Measurements from ENCODE around the gene CACNA1S.

The CACNA1S gene

DNA sequence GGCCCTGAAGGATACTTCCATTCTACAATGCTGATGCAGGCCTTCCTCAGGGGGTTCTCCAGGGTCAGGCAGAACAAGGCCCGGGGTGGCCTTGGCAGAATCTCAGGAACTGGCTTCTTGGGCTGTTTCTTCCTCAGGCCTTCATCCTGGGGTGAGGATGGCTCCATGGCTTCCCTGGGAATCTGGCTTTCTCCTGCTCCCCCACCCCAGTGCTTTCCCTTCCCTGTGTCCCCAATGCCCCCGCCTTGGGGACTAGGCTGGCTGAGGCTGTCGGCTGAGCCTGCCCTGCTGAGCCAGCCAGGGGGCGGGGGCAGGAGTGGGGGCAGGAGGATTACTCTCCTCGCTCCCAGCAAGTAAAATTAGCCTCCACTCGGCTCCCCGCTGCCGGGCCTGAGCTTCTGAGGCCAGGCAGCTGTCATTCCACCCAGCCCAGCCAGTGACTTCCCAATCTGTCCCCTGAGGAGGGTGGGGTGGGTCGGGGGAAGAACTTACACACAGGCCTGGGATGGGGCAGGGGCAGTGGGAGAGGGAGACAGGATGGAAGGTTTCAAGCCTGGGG, at the start of gene CACNA1S:
Gene CACNA1S, minus strand, starts transcription at position 254 of the 559 bp plus-strand sequence. Its CDS starts 87 bp downstream, at position 167.
- no peak for DNase-seq (ENCODE audit: low read depth, low spot score)
- POLR2A ChIA-PET = no interaction called here
- CTCF ChIA-PET = interaction anchor here (1.2 to 8.2 kb wide), 5 partner anchors 12 to 141 kb away, joined by 3 to 102 read pairs (median 50); partner anchors contain the start of gene ASCL5
- H3K4me3 ChIP-seq (ENCODE audit: low read depth, low read length) = no peak within 1 kb of the TSS
- TF ChIP-seq CTCF (IDR thresholded peaks at IDR 0.05; ENCODE audit: insufficient read depth, low read length, missing control alignments) = no peak

GRCh38 chr1:201157949-201158348, 45.7 kb upstream of the CACNA1S start:
- no peak for TF ChIP-seq CTCF (IDR thresholded peaks at IDR 0.05; ENCODE audit: insufficient read depth, low read length, missing control alignments)
- CTCF ChIA-PET = interaction anchor here (0.7 to 2.6 kb wide), 5 partner anchors 8 to 65 kb away, joined by 3 to 9 read pairs (median 4); no protein-coding TSS in a partner anchor
- DNase-seq (ENCODE audit: low read depth, low spot score) = no peak
- POLR2A ChIA-PET = no interaction called here
- no peak overlapping the region for H3K4me3 ChIP-seq (ENCODE audit: low read depth, low read length)

DNA sequence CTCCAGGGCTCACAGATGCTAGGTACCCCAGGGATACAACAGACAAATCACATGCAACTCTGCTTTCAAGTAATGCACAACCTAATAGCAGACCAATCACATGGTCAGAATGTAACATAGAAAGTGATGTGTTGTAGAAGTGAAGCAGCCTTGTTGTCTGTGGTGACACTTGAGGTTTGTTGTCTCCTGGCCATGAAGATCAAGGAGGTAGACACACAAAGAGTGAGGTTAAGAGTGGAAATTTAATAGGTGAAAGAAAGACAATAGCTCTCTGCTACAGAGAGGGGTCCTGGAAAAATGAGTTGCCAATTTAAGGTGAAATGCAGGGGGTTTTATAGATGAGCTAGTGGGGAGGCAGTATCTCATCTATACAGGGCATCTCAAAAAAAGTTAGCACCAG, 44.6 kb upstream of the CACNA1S start:
- no peak for TF ChIP-seq CTCF (IDR thresholded peaks at IDR 0.05; ENCODE audit: insufficient read depth, low read length, missing control alignments)
- POLR2A ChIA-PET = no interaction called here
- H3K4me3 ChIP-seq (ENCODE audit: low read depth, low read length) = no peak overlapping the region
- DNase-seq (ENCODE audit: low read depth, low spot score) = no peak
- CTCF ChIA-PET = interaction anchor here (0.9 to 2.6 kb wide), 2 partner anchors 28 to 185 kb away, joined by 4 to 9 read pairs; no protein-coding TSS in a partner anchor

DNA sequence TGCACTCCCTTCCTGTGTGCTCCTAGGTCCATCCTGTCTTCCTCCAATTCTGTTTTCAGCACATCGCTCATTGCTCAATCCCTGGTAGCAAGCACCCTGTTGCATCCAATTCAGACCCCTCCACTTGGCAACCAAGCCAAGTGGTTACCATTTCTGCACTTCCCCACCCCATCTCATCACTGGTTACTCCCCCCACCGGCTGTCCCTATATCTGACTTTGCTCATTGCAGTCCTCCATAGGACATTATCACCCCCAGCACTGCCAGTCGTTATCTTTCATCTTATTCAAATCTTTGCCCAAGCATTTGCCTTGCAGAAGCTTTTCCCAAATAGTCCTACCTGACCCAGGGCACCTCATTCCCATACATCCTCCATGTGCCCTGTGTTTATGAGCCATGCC, 44.1 kb upstream of the CACNA1S start:
- no peak for DNase-seq (ENCODE audit: low read depth, low spot score)
- TF ChIP-seq CTCF (IDR thresholded peaks at IDR 0.05; ENCODE audit: insufficient read depth, low read length, missing control alignments) = no peak
- POLR2A ChIA-PET = no interaction called here
- CTCF ChIA-PET = interaction anchor here (0.9 to 7.1 kb wide), 4 partner anchors 11 to 184 kb away, joined by 4 to 68 read pairs (median 8); no protein-coding TSS in a partner anchor
- H3K4me3 ChIP-seq (ENCODE audit: low read depth, low read length) = no peak overlapping the region

DNA sequence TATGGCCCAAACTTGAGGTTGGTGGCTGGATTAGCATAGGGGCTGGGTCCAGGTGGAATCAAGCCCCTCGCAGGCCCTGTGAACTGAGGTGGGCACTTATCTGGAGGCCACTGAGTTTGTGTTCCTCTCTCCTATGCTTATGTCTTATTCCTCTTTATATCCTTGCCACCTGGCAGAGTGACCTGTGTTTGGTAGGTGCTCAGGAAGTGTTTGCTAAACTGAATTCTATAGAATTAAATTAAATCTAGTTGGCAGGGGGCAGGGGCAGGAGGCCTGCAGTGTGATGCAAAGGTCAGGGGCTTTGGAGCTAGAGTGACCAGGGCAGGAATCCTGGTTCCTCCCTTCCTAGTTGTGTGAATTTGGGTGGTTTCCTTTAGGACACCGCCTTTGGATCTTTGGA, 43.1 kb upstream of the CACNA1S start:
- H3K4me3 ChIP-seq (ENCODE audit: low read depth, low read length) = no peak overlapping the region
- ChIA-PET POLR2A (no interaction called here), CTCF (interaction anchor here (0.6 to 7.6 kb wide), 4 partner anchors 12 to 137 kb away, joined by 3 to 68 read pairs (median 36); no protein-coding TSS in a partner anchor)
- DNase-seq (ENCODE audit: low read depth, low spot score) = no peak
- TF ChIP-seq CTCF (IDR thresholded peaks at IDR 0.05; ENCODE audit: insufficient read depth, low read length, missing control alignments) = no peak

DNA sequence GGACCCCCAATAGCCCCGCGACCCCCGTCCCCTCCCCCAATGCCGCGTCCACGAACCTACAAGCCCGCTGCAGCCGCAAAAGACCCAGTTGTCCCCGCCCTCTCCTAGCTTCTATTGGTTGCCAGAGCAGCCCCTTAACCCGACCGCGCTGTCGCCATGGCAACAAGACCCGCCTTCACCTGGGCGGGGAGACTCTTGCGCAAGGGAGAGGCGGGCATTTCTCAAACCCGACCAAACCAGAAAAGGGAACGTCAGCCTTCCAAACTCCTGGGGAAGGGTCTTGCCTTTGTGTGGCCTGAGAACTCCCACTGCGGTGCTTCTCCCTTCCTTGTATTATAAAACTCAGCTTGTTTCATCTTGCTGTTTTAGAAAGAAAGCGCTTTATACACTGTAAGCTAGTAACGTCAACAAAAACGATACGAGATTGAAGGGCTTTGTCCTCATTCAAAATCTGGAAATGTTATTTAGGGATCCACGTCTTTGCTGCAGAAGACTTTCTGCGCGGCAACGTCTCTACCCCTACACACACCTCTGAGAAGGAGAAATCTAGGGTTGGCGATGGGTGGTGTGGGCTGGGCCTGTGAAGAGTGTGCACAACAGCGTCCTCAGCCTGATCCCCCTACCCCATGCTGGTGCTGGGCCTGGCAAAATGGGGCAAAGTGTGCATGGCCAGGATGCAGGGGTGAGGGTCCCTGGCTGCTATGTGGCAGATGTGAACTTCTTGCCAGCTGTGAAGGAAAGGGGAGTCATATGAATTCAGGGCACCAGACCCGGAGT, 42.4 kb upstream of the CACNA1S start, which contains the start of gene TMEM9:
Gene TMEM9, minus strand, starts transcription at position 86 of the 777 bp plus-strand sequence. CDS start 551 bp downstream, outside the sequence.
- CTCF ChIA-PET = interaction anchor here (1.5 to 7.6 kb wide), 5 partner anchors 13 to 68 kb away, joined by 6 to 68 read pairs (median 8); no protein-coding TSS in a partner anchor
- no peak for TF ChIP-seq CTCF (IDR thresholded peaks at IDR 0.05; ENCODE audit: insufficient read depth, low read length, missing control alignments)
- POLR2A ChIA-PET = interaction anchor here (0.6 to 1.3 kb wide), 4 partner anchors 12 to 28 kb away, joined by 3 to 7 read pairs (median 4); partner anchors contain the start of gene ASCL5
- H3K4me3 ChIP-seq (ENCODE audit: low read depth, low read length) = peak within 1 kb of the TSS; percentile 80
- peak; percentile 58 for DNase-seq (ENCODE audit: low read depth, low spot score)
